H9 (cell line): Measurements from ENCODE around the gene ETV6. TPM values are rescaled to one million over a fixed set of nuclear protein-coding genes. Genes with fewer than 3 reads are reported as not detected.

ENCODE experiments used
- DNase-seq: peaks from one replicate; pipeline ENCODE4 v3.0.0-alpha.2; 2017
- H2AFZ ChIP-seq: one replicate; pipeline ENCODE4 v1.6.1; 2013; ENCODE audit warnings: mild to moderate bottlenecking, low read length, control low read depth, moderate library complexity
- H2AK5ac ChIP-seq: 2 replicates; pipeline ENCODE4 v1.6.1; 2013; ENCODE audit warnings: low read length, control low read depth, mixed read lengths; ENCODE audit not compliant: insufficient read length
- H2BK120ac ChIP-seq: one replicate; pipeline ENCODE4 v1.6.1; 2013; ENCODE audit warnings: low read depth, mild to moderate bottlenecking, low read length, control low read depth, inconsistent platforms; ENCODE audit not compliant: poor library complexity, severe bottlenecking
- H2BK12ac ChIP-seq: 2 replicates; pipeline ENCODE4 v1.6.1; 2013; ENCODE audit warnings: low read length, control low read depth, mixed read lengths, low read depth; ENCODE audit not compliant: insufficient read length
- H2BK15ac ChIP-seq: 2 replicates; pipeline ENCODE4 v1.6.1; 2013; ENCODE audit warnings: low read depth, low read length, control low read depth
- H2BK20ac ChIP-seq: one replicate; pipeline ENCODE4 v1.6.1; 2013; ENCODE audit warnings: low read depth, mild to moderate bottlenecking, low read length, control low read depth, inconsistent platforms; ENCODE audit not compliant: poor library complexity, severe bottlenecking
- H2BK5ac ChIP-seq: 2 replicates; pipeline ENCODE4 v1.6.1; 2013; ENCODE audit warnings: low read length, control low read depth, mixed read lengths; ENCODE audit not compliant: insufficient read length
- H3K14ac ChIP-seq: 2 replicates; pipeline ENCODE4 v1.6.1; 2013; ENCODE audit warnings: low read length, control low read depth; ENCODE audit not compliant: insufficient read depth
- H3K18ac ChIP-seq: 2 replicates; pipeline ENCODE4 v1.6.1; 2013; ENCODE audit warnings: low read depth, mild to moderate bottlenecking, mixed read lengths, low read length, control low read depth; ENCODE audit not compliant: insufficient read length
- H3K23ac ChIP-seq: 2 replicates; pipeline ENCODE4 v1.6.1; 2013; ENCODE audit warnings: low read length, control low read depth, mixed read lengths, low read depth; ENCODE audit not compliant: insufficient read length
- H3K23me2 ChIP-seq: 2 replicates; pipeline ENCODE4 v1.6.1; 2013; ENCODE audit warnings: low read depth, mild to moderate bottlenecking, mixed read lengths, low read length, control low read depth; ENCODE audit not compliant: insufficient read length, poor library complexity, severe bottlenecking
- H3K27ac ChIP-seq: 2 replicates; pipeline ENCODE4 v1.5.1; 2013; ENCODE audit warnings: low read length, control low read depth, mixed read lengths, low read depth; ENCODE audit not compliant: insufficient read length
- H3K27me3 ChIP-seq: 2 replicates; pipeline ENCODE4 v1.6.1; 2013; ENCODE audit warnings: low read length, control low read depth, inconsistent platforms; ENCODE audit not compliant: insufficient read depth
- H3K4ac ChIP-seq: 2 replicates; pipeline ENCODE4 v1.6.1; 2013; ENCODE audit warnings: low read depth, mild to moderate bottlenecking, control low read depth, inconsistent platforms, low read length, moderate library complexity
- H3K4me1 ChIP-seq: 2 replicates; pipeline ENCODE4 v1.6.1; 2013; ENCODE audit warnings: low read length, control low read depth, inconsistent platforms; ENCODE audit not compliant: insufficient read depth
- H3K4me2 ChIP-seq: 2 replicates; pipeline ENCODE4 v1.6.1; 2013; ENCODE audit warnings: low read length, control low read depth, mixed read lengths; ENCODE audit not compliant: insufficient read length, insufficient read depth
- H3K56ac ChIP-seq: 2 replicates; pipeline ENCODE4 v1.6.1; 2013; ENCODE audit warnings: low read depth, mild to moderate bottlenecking, mixed read lengths, low read length, control low read depth; ENCODE audit not compliant: insufficient read length
- H3K79me1 ChIP-seq: 2 replicates; pipeline ENCODE4 v1.6.1; 2013; ENCODE audit warnings: low read depth, mild to moderate bottlenecking, moderate library complexity, low read length, control low read depth, inconsistent platforms; ENCODE audit not compliant: insufficient read depth, poor library complexity, severe bottlenecking
- H3K79me2 ChIP-seq: 2 replicates; pipeline ENCODE4 v1.6.1; 2013; ENCODE audit warnings: low read length, control low read depth, inconsistent platforms; ENCODE audit not compliant: insufficient read depth
- H3K9ac ChIP-seq: 2 replicates; pipeline ENCODE4 v1.6.1; 2013; ENCODE audit warnings: low read length, control low read depth, mixed read lengths; ENCODE audit not compliant: insufficient read length; ENCODE audit errors: extremely low read depth
- H3K9me3 ChIP-seq: one replicate; pipeline ENCODE4 v1.6.1; 2013; ENCODE audit warnings: low read depth, low read length, inconsistent platforms; ENCODE audit not compliant: control insufficient read depth
- H3T11ph ChIP-seq: one replicate; pipeline ENCODE4 v1.6.1; 2013; ENCODE audit warnings: mild to moderate bottlenecking, low read length, control low read depth, inconsistent platforms
- H4K20me1 ChIP-seq: one replicate; pipeline ENCODE4 v1.6.1; 2013; ENCODE audit not compliant: control insufficient read depth, insufficient read length, insufficient read depth
- H4K5ac ChIP-seq: 2 replicates; pipeline ENCODE4 v1.6.1; 2013; ENCODE audit warnings: low read depth, mild to moderate bottlenecking, mixed read lengths, low read length, control low read depth; ENCODE audit not compliant: insufficient read length
- H4K8ac ChIP-seq: replicated peaks from 2 replicates; pipeline ENCODE4 v1.6.1; 2013; ENCODE audit warnings: low read length, control low read depth, mixed read lengths, low read depth; ENCODE audit not compliant: insufficient read length
- H4K91ac ChIP-seq: 2 replicates; pipeline ENCODE4 v1.6.1; 2013; ENCODE audit warnings: low read depth, mild to moderate bottlenecking, moderate library complexity, mixed read lengths, low read length, control low read depth; ENCODE audit not compliant: insufficient read length
- H3K27ac Mint-ChIP-seq, 3 experiments: 2 replicates in 2 of 3; 3 replicates in 1 of 3; pipeline ENCODE4 v1.8.0; 2020 to 2021; ENCODE audit warnings: mixed read lengths in 3 of 3, mild to moderate bottlenecking in 1 of 3, moderate library complexity in 1 of 3
- H3K27me3 Mint-ChIP-seq: 2 replicates; pipeline ENCODE4 v1.8.0; 2021; ENCODE audit warnings: low read depth, mild to moderate bottlenecking, moderate library complexity, mixed read lengths
- H3K36me3 Mint-ChIP-seq, 3 experiments: 2 replicates in 2 of 3; 3 replicates in 1 of 3; pipeline ENCODE4 v1.8.0; 2020 to 2021; ENCODE audit warnings: low read depth in 3 of 3, mixed read lengths in 3 of 3; ENCODE audit not compliant: insufficient read depth in 1 of 3
- H3K4me1 Mint-ChIP-seq, 2 experiments: 2 replicates each; pipeline ENCODE4 v1.8.0; 2020; ENCODE audit warnings: mixed read lengths in 2 of 2
- H3K4me3 Mint-ChIP-seq, 2 experiments: 2 replicates in 1 of 2; 3 replicates in 1 of 2; pipeline ENCODE4 v1.8.0; 2020 to 2021; ENCODE audit warnings: mild to moderate bottlenecking in 2 of 2, mixed read lengths in 2 of 2, moderate library complexity in 1 of 2
- H3K9me3 Mint-ChIP-seq, 2 experiments: 2 replicates in 1 of 2; 3 replicates in 1 of 2; pipeline ENCODE4 v1.8.0; 2020; ENCODE audit warnings: mild to moderate bottlenecking in 2 of 2, mixed read lengths in 2 of 2, moderate library complexity in 1 of 2
- WGBS: extraction: QIAGEN DNeasy Blood & Tissue Kit; methylation state at CpG from one replicate; pipeline ENCODE4 v1.1.7; 2013; ENCODE audit warnings: missing lambda C conversion rate, low lambda C conversion rate, mixed read lengths; ENCODE audit not compliant: insufficient read length; ENCODE audit errors: extremely low coverage; 5-methylcytosine and 5-hydroxymethylcytosine counted together
- total RNA-seq: library from RNA; stranded (reverse); gene quantifications from 2 replicates; pipeline ENCODE4 v1.2.1, GENCODE V29; 2021
- TF ChIP-seq, protein P1 (sequence below): fragments of 200-600 bp; sonication (generic); conservative IDR thresholded peaks from 3 replicates; pipeline ENCODE4 v1.8.0; 2021; ENCODE audit warnings: antibody characterized with exemption, mild to moderate bottlenecking

Gene ETV6
- total RNA-seq, 1 experiment from 2014 or later = 28.7 TPM

DNA sequence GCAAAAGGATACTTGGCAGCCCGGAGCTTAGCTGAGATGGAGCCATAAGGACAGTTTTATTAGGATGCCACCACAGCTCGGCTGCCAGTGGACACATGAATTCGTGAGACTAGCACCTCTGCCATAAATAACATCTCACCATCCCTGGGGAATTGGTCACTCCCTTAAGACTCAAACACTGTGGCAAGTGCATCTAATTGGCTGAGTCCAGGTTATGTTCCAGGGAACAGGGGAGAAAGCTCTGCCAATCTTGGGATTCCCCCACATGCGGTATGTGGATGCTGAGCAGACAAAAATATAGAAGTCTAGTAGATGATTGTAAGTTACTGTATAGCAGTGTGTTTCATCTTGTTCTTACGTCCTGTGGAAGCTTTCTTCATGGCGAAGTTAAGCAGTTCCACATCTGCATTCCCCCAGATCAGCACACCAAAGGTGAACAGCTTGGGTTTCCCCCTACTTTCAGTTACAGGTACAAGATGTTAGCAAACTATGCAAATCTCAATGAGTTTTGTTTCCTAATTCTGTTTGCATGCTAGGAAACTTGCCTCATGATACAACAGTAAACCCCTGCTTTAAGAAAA is 131.1 kb downstream of the ETV6 start:
- no peak overlapping the region for H3K18ac ChIP-seq
- no peak overlapping the region for H2BK15ac ChIP-seq
- H3K9ac ChIP-seq = no peak overlapping the region
- Mint-ChIP-seq H3K27me3 (no peaks in the 10 kb centered on the region), H3K4me3 (no peak overlapping the region), H3K27ac (no peak overlapping the region), H3K4me1 (peaks cover 20 to 33% of the 10 kb centered on the region in 2 experiments), H3K9me3 (no peaks in the 10 kb centered on the region), H3K36me3 (no peaks in the 10 kb centered on the region)
- no peak overlapping the region for H3T11ph ChIP-seq
- no peak overlapping the region for H3K27ac ChIP-seq
- H3K56ac ChIP-seq = no peak overlapping the region
- no peak overlapping the region for H2BK5ac ChIP-seq
- DNase-seq = no peak
- H3K79me1 ChIP-seq = no peaks in the 10 kb centered on the region
- H3K4me2 ChIP-seq = no peak overlapping the region
- no peak overlapping the region for H3K14ac ChIP-seq
- no peak overlapping the region for H3K4ac ChIP-seq
- H2BK12ac ChIP-seq = no peak overlapping the region
- H3K23ac ChIP-seq = no peak overlapping the region
- H4K5ac ChIP-seq = no peak overlapping the region
- H4K91ac ChIP-seq = no peak overlapping the region
- no peak overlapping the region for H2BK120ac ChIP-seq
- H3K27me3 ChIP-seq = no peaks in the 10 kb centered on the region
- no peak overlapping the region for H2BK20ac ChIP-seq
- no peaks in the 10 kb centered on the region for H3K23me2 ChIP-seq
- H2AFZ ChIP-seq = no peak overlapping the region
- no peaks in the 10 kb centered on the region for H3K9me3 ChIP-seq
- TF ChIP-seq, protein P1, sequence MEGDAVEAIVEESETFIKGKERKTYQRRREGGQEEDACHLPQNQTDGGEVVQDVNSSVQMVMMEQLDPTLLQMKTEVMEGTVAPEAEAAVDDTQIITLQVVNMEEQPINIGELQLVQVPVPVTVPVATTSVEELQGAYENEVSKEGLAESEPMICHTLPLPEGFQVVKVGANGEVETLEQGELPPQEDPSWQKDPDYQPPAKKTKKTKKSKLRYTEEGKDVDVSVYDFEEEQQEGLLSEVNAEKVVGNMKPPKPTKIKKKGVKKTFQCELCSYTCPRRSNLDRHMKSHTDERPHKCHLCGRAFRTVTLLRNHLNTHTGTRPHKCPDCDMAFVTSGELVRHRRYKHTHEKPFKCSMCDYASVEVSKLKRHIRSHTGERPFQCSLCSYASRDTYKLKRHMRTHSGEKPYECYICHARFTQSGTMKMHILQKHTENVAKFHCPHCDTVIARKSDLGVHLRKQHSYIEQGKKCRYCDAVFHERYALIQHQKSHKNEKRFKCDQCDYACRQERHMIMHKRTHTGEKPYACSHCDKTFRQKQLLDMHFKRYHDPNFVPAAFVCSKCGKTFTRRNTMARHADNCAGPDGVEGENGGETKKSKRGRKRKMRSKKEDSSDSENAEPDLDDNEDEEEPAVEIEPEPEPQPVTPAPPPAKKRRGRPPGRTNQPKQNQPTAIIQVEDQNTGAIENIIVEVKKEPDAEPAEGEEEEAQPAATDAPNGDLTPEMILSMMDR = no peak
- no peaks in the 10 kb centered on the region for H4K20me1 ChIP-seq
- no CpG with 5 or more reads among the region's 6 CpGs for WGBS
- no peak overlapping the region for H2AK5ac ChIP-seq
- peaks cover 6% of the 10 kb centered on the region for H3K4me1 ChIP-seq
- no peaks in the 10 kb centered on the region; the same call in 1 of the 2 replicates for H3K79me2 ChIP-seq
- H4K8ac ChIP-seq = no peak overlapping the region
